Measurements from ENCODE around the gene TUBG1.

DNA sequence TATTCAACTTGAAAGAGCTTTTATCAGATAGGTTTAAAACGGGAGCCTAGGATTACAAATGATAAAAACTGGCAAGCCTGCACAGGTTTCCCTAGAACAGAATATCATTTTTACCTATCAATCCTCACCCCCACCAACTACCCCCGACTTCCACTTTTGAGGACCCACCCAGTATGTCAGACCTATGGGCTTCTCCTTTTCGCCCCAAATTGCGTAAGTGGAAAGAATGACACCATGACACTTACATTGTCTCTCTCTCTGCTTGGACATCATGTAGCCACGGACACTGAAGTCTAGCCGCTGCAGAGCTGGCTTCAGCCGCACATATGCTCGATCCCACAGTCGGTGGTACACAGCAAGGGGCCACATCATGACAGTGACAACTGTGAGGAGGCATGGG is 24.6 kb upstream of the TUBG1 start:
- TF ChIP-seq, protein P1, sequence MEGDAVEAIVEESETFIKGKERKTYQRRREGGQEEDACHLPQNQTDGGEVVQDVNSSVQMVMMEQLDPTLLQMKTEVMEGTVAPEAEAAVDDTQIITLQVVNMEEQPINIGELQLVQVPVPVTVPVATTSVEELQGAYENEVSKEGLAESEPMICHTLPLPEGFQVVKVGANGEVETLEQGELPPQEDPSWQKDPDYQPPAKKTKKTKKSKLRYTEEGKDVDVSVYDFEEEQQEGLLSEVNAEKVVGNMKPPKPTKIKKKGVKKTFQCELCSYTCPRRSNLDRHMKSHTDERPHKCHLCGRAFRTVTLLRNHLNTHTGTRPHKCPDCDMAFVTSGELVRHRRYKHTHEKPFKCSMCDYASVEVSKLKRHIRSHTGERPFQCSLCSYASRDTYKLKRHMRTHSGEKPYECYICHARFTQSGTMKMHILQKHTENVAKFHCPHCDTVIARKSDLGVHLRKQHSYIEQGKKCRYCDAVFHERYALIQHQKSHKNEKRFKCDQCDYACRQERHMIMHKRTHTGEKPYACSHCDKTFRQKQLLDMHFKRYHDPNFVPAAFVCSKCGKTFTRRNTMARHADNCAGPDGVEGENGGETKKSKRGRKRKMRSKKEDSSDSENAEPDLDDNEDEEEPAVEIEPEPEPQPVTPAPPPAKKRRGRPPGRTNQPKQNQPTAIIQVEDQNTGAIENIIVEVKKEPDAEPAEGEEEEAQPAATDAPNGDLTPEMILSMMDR (IDR thresholded peaks at IDR 0.05): no peak
- TF ChIP-seq EP300 (IDR thresholded peaks at IDR 0.05): no peak
